NOMO-1 (cell line): Measurements from ENCODE around the gene NLRP9.
"Not testable (repeated sequence)": the region's sequence is repeated elsewhere in the genome, so short reads cannot be mapped to it uniquely, and the experiment has no call there.

ENCODE experiments used
- DNase-seq, 2 experiments: peaks; one replicate each; lab custom pipeline; 2025; ENCODE audit not compliant: unreplicated experiment in 2 of 2; lab: John Stamatoyannopoulos, UW

The NLRP9 gene

GRCh38 chr19:55738302-55738701, at the start of gene NLRP9:
Gene NLRP9, minus strand, starts transcription at chr19:55738402. Its CDS starts 28 bp downstream, at chr19:55738374.
- no peak for DNase-seq

- DNase-seq: no peak
These were observed 42.9 kb upstream of the NLRP9 start for GRCh38 chr19:55781112-55781511.

GRCh38 chr19:55778331-55778730, 40.1 kb upstream of the NLRP9 start:
- no peak for DNase-seq

GRCh38 chr19:55777528-55777927, 39.3 kb upstream of the NLRP9 start:
- no peak for DNase-seq

- DNase-seq: not testable (repeated sequence)
These were observed 31.4 kb upstream of the NLRP9 start for GRCh38 chr19:55769632-55770031.

GRCh38 chr19:55768818-55769217, 30.6 kb upstream of the NLRP9 start, which contains the start of gene RFPL4AL1:
Gene RFPL4AL1, plus strand, starts transcription at chr19:55769118. Its CDS starts 2,687 bp downstream, at chr19:55771805.
- DNase-seq: not testable (repeated sequence)

- DNase-seq: no peak
These were observed 28.3 kb upstream of the NLRP9 start for GRCh38 chr19:55766466-55766865.

GRCh38 chr19:55758797-55759196, 20.6 kb upstream of the NLRP9 start, which contains the start of gene RFPL4A:
Gene RFPL4A, plus strand, starts transcription at chr19:55759097. Its CDS starts 2,704 bp downstream, at chr19:55761801.
- not testable (repeated sequence) for DNase-seq

- not testable (repeated sequence) for DNase-seq
These were observed 18.6 kb upstream of the NLRP9 start for GRCh38 chr19:55756808-55757207.

- DNase-seq: no peak
These were observed 15.2 kb upstream of the NLRP9 start for GRCh38 chr19:55753401-55753800.

GRCh38 chr19:55750715-55751114, 12.5 kb upstream of the NLRP9 start:
- no peak for DNase-seq

- not testable (repeated sequence) for DNase-seq
These were observed 7.8 kb downstream of the NLRP9 start for GRCh38 chr19:55730378-55730777.

GRCh38 chr19:55723491-55723890, 14.7 kb downstream of the NLRP9 start:
- DNase-seq: no peak

- DNase-seq: no peak
These were observed 17.4 kb downstream of the NLRP9 start for GRCh38 chr19:55720801-55721200.

- no peak for DNase-seq
These were observed 17.9 kb downstream of the NLRP9 start for GRCh38 chr19:55720214-55720746.

GRCh38 chr19:55717879-55718711, 20.1 kb downstream of the NLRP9 start:
- DNase-seq: not testable (repeated sequence)

GRCh38 chr19:55717251-55717650, 21.0 kb downstream of the NLRP9 start:
- DNase-seq: no peak

- no peak for DNase-seq
These were observed 21.7 kb downstream of the NLRP9 start for GRCh38 chr19:55716531-55716930.

- no peak for DNase-seq
These were observed 25.2 kb downstream of the NLRP9 start for GRCh38 chr19:55712804-55713631.

- no peak for DNase-seq
These were observed 26.5 kb downstream of the NLRP9 start for GRCh38 chr19:55711719-55712118.

- DNase-seq: no peak
These were observed 32.2 kb downstream of the NLRP9 start for GRCh38 chr19:55705972-55706371.
